Left ventricle myocardium inferior (tissue), 1 donor: ENCODE results near the gene ADCYAP1R1. TPM values are rescaled to one million over a fixed set of nuclear protein-coding genes. Genes with fewer than 3 reads are reported as not detected.

ENCODE experiments used
- DNase-seq: peaks from one replicate; pipeline ENCODE4 v3.0.0-alpha.2; 2020
- H3K27ac ChIP-seq: fragments of 200-600 bp; replicated peaks from 2 replicates; pipeline ENCODE4 v1.8.0; 2021
- H3K27me3 ChIP-seq: fragments of 200-600 bp; 2 replicates; pipeline ENCODE4 v1.8.0; 2021; ENCODE audit warnings: low read depth
- H3K36me3 ChIP-seq: fragments of 200-600 bp; 2 replicates; pipeline ENCODE4 v1.8.0; 2021
- H3K4me1 ChIP-seq: fragments of 200-600 bp; 2 replicates; pipeline ENCODE4 v1.8.0; 2021
- H3K4me3 ChIP-seq: fragments of 200-600 bp; 2 replicates; pipeline ENCODE4 v1.8.0; 2021; ENCODE audit warnings: mild to moderate bottlenecking, moderate library complexity
- H3K9me3 ChIP-seq: fragments of 200-600 bp; replicated peaks from 2 replicates; pipeline ENCODE4 v1.8.0; 2021
- CTCF ChIP-seq: fragments of 200-600 bp; IDR thresholded peaks from 2 replicates; pipeline ENCODE4 v1.8.0; 2021; ENCODE audit warnings: antibody characterized with exemption, mild to moderate bottlenecking, borderline replicate concordance
- intact Hi-C: fragments of 100-400 bp; cut with micrococcal nuclease; formaldehyde crosslinking; loops from one replicate; pipeline ENCODE4 v1.11.0; 2022
- total RNA-seq: library from RNA; stranded (reverse); fragmentation: NEBNext Ultra II Directional; extraction: Animal tissue kit (Norgen Biotek cat#: 25700); gene quantifications from one replicate; pipeline ENCODE4 v1.2.1, GENCODE V29; 2021
- donor health status: DM: no; HTN: yes; CAD: no; lungs with severe emphysema.

ADCYAP1R1 gene
- total RNA-seq, 1 donor from 2014 or later, result 2.5 TPM

GRCh38 chr7:31102973-31103850 is 51.1 kb downstream of the ADCYAP1R1 start:
- no peaks in the 10 kb centered on the region for H3K4me1 ChIP-seq
- no peak for TF ChIP-seq CTCF
- no peak for DNase-seq
- peaks cover 41% of the 10 kb centered on the region for H3K27me3 ChIP-seq
- no peak overlapping the region for H3K4me3 ChIP-seq
- H3K27ac ChIP-seq, result no peak overlapping the region
- H3K36me3 ChIP-seq, result no peaks in the 10 kb centered on the region
- no peaks in the 10 kb centered on the region for H3K9me3 ChIP-seq
- intact Hi-C loops, result no loop called here

- H3K4me3 ChIP-seq, result no peak overlapping the region
- no peak for TF ChIP-seq CTCF
These were observed 52.5 kb downstream of the ADCYAP1R1 start for GRCh38 chr7:31104361-31105255.

GRCh38 chr7:31105256-31105950 is 53.3 kb downstream of the ADCYAP1R1 start:
- no peak for DNase-seq
- peaks cover 19% of the 10 kb centered on the region for H3K27me3 ChIP-seq
- H3K4me3 ChIP-seq, result no peak overlapping the region
- no peaks in the 10 kb centered on the region for H3K9me3 ChIP-seq
- intact Hi-C loops, result no loop called here
- no peaks in the 10 kb centered on the region for H3K36me3 ChIP-seq
- no peaks in the 10 kb centered on the region for H3K4me1 ChIP-seq
- H3K27ac ChIP-seq, result no peak overlapping the region
- no peak for TF ChIP-seq CTCF

More at GRCh38 chr7:31104361-31105255, 52.5 kb downstream of the ADCYAP1R1 start:
- Histone ChIP-seq H3K27me3 (peaks cover 27% of the 10 kb centered on the region), H3K9me3 (no peaks in the 10 kb centered on the region), H3K27ac (no peak overlapping the region), H3K36me3 (no peaks in the 10 kb centered on the region), H3K4me1 (no peaks in the 10 kb centered on the region)
- intact Hi-C loops, result no loop called here
- no peak for DNase-seq

- Histone ChIP-seq H3K27ac (no peak overlapping the region), H3K4me1 (no peaks in the 10 kb centered on the region), H3K36me3 (no peaks in the 10 kb centered on the region), H3K4me3 (no peak overlapping the region), H3K27me3 (peaks cover 16% of the 10 kb centered on the region), H3K9me3 (no peaks in the 10 kb centered on the region)
- no peak for TF ChIP-seq CTCF
- intact Hi-C loops, result no loop called here
- DNase-seq, result no peak
These were observed 54.4 kb downstream of the ADCYAP1R1 start for GRCh38 chr7:31106303-31107105.
